Measurements from ENCODE around the gene TMEM14A.
"Not testable (repeated sequence)": the region's sequence is repeated elsewhere in the genome, so short reads cannot be mapped to it uniquely, and the experiment has no call there.

TMEM14A gene

DNA sequence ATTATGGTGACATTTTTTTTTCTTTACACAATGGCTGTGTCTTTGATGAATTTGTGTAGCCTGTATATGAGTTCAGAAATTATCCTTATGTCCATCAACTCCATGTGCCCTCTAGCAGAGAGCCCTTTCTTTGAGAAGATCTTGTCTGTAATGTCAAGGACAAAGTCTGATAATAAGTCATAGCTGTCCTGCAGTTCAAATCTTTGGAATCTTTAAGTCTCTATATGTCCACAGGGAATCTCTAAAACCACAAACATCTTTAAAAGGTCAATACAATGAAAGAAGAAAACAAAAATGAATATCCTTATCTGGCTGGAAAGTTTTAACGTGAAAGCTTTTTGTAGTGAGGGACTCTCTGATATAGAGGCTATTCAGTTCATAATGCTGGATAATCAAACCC lies 16.9 kb upstream of the TMEM14A start:
- intact Hi-C loops (cut with DNase I) = no loop called here
- no peak for DNase-seq

DNA sequence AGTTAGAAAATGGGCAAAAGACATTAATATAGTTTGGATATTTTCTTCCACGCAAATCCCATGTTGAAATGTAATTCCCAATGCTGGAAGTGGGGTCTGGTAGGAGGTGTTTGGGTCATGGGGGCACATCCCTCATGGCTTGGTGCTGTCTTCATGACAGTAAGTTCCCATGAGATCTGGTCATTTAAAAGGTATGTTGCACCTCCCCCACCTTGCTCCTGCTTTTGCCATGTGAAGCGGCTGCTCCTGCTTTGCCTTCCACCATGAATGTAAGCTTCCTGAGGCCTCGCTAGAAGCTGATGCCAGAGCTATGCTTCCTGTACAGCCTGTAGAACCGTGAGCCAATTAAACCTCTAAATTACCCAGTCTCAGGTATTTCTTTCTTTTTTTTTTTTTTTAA lies 16.3 kb upstream of the TMEM14A start:
- DNase-seq = no peak
- intact Hi-C loops (cut with DNase I) = no loop called here

DNA sequence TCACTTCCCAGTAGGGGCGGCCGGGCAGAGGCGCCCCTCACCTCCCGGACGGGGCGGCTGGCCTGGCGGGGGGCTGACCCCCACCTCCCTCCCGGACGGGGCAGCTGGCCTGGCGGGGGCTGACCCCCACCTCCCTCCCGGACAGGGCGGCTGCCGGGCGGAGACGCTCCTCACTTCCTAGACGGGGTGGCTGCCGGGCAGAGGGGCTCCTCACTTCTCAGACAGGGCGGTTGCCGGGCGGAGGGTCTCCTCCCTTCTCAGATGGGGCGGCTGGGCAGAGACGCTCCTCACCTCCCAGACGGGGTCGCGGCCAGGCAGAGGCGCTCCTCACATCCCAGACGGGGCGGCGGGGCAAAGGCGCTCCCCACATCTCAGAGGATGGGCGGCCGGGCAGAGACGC lies 15.0 kb upstream of the TMEM14A start:
- intact Hi-C loops (cut with DNase I); DNase-seq: not testable (repeated sequence)

DNA sequence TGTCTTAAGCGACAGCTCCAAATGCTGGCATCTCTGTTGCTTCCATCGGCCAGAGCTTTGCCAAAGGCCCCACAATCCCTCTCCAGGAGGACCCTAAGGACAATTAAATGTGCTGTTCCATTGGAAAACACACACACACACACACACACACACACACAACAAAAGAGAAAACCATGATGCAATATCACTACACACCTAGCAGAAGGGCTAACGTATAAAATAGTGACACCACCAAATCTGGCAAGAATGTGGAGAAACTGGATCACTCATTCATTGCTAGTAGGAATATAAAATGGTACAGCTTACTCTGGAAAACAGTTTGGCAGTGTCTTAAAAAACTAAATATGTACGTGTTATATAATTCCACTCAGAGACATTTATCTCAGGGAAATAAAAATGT lies 13.0 kb upstream of the TMEM14A start:
- intact Hi-C loops (cut with DNase I) = no loop called here

DNA sequence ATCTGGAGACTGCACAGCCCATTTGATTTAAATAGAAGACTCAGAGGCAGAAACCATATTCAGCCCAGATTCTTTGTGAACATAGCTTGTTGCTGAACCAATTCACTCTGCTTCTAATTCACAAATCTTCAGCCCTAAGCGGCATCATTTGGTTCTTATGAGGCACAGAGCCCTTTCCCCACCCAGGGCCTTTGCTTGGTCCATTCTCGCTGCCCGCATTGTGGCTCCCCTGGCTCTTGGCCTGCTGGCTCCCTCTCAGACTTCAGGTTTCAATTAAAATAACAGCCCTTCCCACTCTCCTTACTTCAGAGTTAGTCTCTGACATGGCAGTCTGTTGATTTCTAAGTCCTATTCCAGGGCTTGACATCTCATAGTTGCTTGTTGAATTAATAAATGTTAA lies 9.4 kb upstream of the TMEM14A start:
- DNase-seq = no peak
- intact Hi-C loops (cut with DNase I) = loop anchor here (10.0 kb wide), 1 partner anchor 377 kb away; the partner anchor contains the start of gene MCM3

More for the DNA sequence above, 13.0 kb upstream of the TMEM14A start:
- DNase-seq = no peak

DNA sequence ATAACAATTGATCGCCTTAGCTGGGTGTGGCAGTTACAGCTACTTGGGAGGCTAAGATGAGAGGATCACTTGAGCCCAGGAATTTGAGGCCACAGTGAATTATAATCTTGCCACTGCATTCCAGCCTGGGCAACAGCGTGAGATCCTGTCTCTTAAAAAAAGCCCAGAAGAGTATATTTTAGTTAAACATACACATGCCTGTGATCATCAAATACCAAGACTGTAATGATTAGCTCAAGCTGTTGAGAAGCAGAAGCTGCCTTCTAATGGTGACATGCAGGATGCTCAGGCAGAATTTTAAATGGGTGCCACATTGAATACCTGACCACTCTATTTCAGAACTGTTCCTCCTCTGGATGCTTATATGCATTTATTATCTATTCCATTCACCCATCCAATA lies 8.9 kb upstream of the TMEM14A start:
- DNase-seq = no peak
- intact Hi-C loops (cut with DNase I) = loop anchor here (10.0 kb wide), 1 partner anchor 377 kb away; the partner anchor contains the start of gene MCM3

DNA sequence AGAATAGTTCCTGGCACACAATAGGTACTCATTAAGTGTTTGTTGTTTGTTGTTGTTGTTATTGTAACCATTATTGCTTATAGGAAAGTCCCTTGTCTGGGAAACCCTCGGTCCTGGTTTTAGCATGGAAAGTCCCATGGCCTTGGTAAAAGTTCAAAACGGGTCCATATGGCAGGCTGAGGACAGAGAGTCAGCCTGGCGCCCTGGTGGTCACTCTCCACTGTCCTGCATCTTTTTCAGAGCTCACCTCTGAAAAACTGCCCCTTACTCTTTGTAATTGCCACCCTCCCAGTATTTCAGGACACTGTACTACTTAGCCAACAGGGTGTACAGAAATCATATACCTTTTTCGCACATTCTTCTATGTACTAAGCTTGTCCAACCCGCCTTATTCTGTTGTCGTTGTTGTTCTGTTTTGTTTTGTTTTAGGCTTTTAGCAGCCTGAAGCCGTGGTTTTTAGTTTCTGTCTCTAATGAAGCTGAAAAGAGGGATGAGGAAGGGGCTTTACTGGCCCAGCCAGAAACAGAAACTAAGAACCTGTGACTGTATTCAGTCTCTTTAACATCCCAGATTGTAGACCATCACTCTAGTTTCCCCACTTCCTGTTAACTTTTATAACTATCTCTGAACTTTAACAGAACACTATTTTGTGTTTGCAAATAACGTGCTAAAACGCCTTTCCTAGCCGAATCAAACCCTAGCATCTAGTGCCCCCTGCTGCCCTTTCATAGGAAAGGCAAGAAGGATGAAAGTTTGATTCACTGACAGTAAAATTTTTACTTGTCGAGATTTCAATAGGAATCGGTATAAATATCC lies 7.6 kb upstream of the TMEM14A start:
- intact Hi-C loops (cut with DNase I) = loop anchor here (10.0 kb wide), 1 partner anchor 379 kb away; the partner anchor contains the start of gene MCM3
- DNase-seq = peak in 40 of 42 donors; percentile 9 to 85 (median 64)

DNA sequence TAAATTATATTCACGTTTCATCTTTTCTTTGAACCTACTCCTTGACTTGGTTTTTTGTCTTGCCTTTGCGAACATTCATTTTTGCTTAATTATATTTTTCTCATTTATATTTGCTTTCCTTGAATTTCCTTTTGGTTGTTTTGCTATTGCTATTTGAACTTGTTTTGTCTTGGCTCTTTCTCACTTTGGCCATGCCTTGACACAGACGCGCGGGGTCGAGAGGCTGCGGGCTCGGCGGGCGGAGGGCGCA lies 7.1 kb upstream of the TMEM14A start:
- intact Hi-C loops (cut with DNase I) = loop anchor here (1.0 to 10.0 kb wide), 2 partner anchors 248 to 379 kb away; partner anchors contain the start of gene MCM3

DNA sequence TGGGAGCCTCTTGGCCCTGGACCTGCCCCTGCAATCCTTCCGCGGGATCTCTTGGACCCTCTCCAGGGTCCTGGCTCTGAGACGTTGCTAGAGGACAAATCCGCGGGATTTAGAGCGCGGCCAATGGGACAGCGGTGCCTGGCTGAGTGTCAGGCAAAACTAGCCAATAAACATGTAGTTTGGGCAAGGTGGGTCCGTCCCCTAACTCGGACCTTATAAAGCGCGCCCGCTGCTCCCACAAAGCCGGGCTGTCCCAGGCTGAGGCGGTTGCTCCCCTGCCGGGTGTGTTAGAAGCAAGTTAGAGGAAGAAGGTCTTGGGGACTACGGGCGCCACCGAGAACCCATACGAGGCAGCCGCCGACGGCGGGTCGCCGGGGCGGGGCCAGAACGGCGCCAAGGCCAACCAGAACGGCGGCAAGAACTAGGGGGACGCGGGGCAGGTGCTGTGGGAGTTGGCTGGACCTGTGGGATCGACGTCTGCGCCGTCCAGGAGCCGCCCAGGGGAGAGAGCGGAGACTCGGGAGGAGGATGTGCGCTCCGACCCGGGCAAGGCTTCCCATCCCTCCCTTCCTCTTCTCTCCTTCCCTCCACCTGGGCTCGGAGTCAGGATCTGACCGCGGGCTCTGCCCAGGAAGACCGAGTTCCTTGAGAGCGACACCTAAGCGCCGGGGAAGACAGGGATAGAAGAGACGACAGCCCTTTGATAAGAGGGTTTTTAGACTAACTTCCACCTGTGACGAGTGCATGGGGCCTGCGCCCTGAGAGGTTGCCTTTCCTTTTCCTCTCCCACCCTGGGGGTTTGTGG lies 6.5 kb upstream of the TMEM14A start:
- peak; percentile 74 to 93 (median 85) for DNase-seq
- intact Hi-C loops (cut with DNase I) = loop anchor here (1.0 to 10.0 kb wide), 2 partner anchors 248 to 380 kb away; partner anchors contain the start of gene MCM3

More for the DNA sequence above, 7.1 kb upstream of the TMEM14A start:
- no peak for DNase-seq

DNA sequence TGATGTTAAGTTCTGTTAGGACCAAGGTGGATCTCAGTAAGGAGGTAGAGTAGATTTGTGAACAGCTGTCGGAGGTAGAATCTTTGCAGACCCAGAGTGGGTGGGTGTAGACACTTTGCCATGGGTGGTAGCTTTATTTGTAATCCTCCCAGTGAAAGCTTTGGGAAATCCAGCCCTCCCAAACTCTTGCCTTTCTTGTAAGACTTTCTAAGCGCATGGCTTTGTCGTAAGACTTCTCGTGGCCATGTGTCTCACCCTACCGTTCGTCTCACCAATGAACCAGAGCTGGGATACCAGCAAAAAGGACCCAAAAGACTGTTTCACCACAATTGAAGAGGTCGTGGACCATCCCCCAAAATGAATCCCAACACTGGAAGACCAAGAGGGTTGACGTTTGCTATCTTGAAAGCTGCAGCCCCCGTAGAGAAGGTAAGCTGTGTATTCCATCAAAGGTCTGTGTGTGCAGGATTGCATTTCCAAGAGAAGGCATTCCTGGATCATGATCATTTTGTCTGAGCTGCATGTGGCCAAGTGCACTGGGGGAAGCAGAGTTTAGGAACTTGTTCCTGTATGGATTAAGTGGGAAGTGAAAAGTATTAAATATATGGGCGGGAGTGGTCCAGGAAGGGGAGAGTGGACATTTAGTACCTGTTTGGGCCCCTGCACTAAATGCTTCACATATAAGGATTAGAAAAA lies 5.8 kb upstream of the TMEM14A start:
- no peak for DNase-seq
- intact Hi-C loops (cut with DNase I) = loop anchor here (1.0 to 10.0 kb wide), 2 partner anchors 249 to 380 kb away; partner anchors contain the start of gene MCM3

DNA sequence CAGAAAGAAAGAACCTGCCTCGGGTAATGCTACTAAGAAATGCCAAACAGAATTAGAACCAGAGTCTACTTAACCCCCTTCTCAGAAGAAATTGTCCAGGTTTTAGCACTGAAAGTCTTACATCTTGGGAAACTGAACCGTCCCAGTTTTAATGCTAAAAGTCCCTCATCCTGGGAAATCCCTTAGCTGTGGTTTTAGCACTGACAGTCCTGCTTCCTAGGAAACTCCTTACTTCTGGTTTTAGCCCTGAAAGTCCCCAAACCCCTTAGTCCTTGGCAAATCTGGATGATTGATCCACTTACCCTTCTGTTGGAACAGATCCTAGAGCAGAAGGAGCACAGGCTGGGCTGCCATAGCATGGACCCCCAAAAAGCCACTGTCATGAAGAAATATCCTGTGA lies 4.8 kb upstream of the TMEM14A start:
- intact Hi-C loops (cut with DNase I) = loop anchor here (10.0 kb wide), 1 partner anchor 381 kb away; the partner anchor contains the start of gene MCM3

DNA sequence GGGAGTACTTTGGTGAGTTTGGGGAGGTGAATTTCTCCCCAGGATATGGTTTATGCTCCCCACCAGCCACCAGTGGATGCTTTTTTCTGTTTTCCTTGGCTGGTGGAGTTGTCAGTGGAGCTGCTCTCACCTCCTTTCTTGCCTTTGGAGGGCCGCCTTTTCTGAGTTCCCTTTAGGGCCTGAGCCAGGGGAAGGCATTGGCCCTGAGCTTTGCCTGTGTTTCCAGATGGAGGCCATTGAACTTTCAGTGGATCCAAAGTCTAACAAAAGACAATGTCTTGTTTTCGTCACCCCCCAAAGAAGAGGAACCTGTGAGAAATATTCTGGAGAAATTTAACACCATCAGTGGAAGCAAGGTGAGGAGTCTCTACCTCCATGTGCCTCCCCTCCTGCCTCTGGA lies 4.4 kb upstream of the TMEM14A start:
- intact Hi-C loops (cut with DNase I) = loop anchor here (10.0 kb wide), 1 partner anchor 382 kb away; the partner anchor contains the start of gene MCM3
- no peak for DNase-seq

More for the DNA sequence above, 4.8 kb upstream of the TMEM14A start:
- DNase-seq = no peak

DNA sequence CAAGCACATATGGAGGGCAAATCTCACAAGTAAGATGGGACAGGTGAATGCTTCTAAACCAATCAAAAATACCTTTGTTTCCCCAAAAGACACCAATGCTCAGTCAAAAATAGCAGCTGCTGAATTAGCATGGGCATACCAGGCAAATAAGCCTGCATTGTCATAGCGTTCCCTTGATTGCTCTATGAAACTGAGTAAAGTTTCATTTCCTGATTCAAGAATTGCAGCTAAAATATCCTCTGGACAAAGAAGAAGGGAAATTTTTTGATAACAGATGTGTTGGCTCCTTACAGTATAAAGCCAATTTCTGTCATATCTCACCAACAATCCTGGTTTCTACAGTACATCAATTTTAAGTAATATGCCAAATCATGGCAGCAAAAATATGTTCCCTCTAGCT lies 3.3 kb upstream of the TMEM14A start:
- intact Hi-C loops (cut with DNase I) = loop anchor here (10.0 kb wide), 1 partner anchor 383 kb away; the partner anchor contains the start of gene MCM3
- no peak for DNase-seq

DNA sequence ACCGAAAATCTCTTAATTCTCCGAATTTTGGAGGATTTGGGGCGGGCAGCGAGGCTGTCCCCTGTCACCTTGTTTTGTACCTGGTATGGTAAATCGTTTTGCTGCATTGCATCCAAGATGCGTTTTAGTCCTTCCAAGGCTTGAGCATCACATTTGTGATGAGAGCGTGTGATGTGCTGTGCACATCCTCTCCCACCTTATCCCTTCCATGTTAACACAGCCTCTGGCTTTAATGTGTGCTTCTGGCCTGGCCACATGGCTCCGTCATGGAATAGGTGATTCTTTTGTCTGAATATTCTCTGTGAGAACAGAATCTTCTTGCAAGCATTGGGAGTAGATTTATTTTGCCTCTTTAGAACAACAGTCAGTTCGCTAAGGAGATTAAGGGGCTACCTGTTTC lies 763 bp downstream of the TMEM14A start:
- intact Hi-C loops (cut with DNase I) = no loop called here
- DNase-seq = peak in 5 of 42 donors; percentile 6 to 27 (median 9)

DNA sequence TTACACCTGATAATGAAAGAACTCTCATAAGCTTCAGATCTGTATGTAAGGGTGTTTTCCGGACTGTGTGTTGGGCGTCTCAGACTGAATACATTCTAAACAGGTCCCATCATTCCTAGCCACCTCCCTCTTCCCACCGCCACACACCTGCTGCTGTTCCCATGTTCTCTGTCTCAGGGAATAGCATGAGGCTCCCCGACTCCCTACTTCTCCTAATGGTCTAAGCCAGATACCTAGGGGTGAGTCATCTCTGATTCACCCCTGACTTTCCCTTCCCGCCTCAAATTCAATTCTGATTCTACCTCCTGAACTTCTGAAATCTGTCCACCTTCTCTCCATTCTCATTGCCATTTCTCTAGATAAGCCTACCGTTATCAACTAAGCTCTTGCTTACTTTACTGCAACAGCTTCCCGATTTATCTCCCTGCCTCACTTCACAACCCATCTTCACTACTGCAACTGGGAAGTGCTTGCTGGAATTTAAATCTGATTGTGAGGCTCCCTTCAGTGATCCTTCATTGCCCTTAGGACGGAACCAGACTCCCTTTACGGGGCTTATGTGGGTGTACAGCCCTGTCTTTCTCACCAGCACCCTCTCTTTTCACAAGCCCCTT lies 1.6 kb downstream of the TMEM14A start:
- intact Hi-C loops (cut with DNase I) = no loop called here

DNA sequence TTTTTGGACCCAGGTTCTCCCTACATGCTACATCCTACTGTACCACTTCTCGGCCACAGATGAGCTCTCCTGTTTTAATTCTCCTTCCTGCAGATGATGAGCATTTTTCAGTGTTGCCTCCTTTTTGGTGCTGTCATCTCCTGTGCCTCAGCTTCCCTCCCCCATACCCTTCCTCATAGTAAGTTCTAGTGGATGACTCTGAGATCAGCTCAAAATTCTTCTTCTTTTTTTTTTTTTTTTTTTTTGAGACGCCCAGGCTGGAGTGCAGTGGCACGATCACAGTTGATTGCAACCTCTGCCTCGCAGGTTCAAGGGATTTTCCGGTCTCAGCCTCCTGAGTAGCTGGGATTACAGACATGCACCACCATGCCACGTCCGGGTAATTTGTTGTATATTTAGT lies 3.8 kb downstream of the TMEM14A start:
- no peak for DNase-seq
- intact Hi-C loops (cut with DNase I) = no loop called here

More for the DNA sequence above, 1.6 kb downstream of the TMEM14A start:
- DNase-seq = peak in 16 of 42 donors; percentile 7 to 65 (median 24)

DNA sequence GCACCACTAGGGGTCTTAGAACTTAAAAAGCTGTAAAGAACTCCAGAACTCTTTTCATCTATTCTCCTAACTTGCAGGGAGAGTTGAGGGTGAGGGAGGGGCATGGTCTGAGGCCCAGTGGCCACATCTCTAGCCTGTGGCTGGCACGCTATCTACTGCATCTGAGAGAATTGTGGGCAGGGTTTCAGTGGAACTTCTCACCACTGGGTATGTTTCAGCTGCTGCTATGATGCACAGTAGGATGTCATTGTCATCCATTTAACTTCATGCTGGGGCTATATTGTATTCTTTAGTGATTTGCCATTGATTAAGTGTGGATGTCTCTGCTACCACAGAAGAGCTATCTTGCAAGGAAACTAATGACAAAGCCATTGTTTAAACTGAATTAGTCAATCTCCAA lies 4.5 kb downstream of the TMEM14A start:
- intact Hi-C loops (cut with DNase I) = no loop called here
- DNase-seq = no peak

DNA sequence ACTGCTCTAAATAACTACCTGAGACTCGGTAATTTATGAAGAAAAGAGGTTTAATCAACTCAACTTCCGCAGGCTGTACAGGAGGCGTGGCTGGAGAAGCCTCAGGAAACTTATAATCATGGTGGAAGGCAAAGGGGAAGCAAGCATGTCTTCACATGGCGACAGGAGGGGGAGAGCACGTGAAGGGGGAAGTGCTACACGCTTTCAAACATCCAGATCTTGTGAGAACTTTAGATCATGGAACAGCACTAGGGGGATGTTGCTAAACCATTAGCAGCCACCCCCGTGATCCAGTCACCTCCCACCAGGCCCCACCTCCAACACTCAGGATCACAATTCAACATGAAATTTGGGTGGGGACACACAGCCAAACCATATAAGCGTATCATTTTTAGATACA lies 5.7 kb downstream of the TMEM14A start:
- intact Hi-C loops (cut with DNase I) = not testable (repeated sequence)

DNA sequence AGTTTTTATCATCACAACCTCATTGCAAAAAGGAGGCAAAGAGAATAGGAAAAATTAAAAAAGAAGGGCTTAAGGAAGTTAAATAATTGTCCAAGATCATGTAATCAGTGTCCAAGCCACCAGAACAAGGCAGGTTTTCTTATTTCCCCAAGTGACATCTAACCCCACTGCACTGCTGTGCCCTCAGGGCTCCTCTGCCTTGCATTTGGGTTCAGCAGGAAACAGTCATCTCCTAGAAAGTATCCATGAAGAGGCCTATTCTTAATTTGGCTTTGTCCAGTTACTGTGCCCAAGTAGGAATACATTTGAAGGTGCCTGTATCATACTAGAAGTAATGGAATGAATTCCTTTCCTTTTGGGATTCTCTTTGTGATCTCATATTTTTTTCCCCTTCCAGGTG lies 10.5 kb downstream of the TMEM14A start:
- no peak for DNase-seq
- intact Hi-C loops (cut with DNase I) = no loop called here

More for the DNA sequence above, 5.7 kb downstream of the TMEM14A start:
- not testable (repeated sequence) for DNase-seq
